Activated CD8-positive, alpha-beta T cell treated with anti-CD3 and anti-CD28 coated beads, Interleukin-2, amount 10 ng/mL, durations not matched to agents 7 days and 5 days (primary cell): ENCODE results near the gene PTGES. TPM values are rescaled to one million over a fixed set of nuclear protein-coding genes. Genes with fewer than 3 reads are reported as not detected.

Experiments used
- ATAC-seq: fragments of 150-1000 bp; cut with Tn5 transposase; one replicate; pipeline ENCODE4 v1.10.0; 2021; ENCODE audit warnings: moderate library complexity
- CTCF ChIA-PET: fragments of 350-600 bp; sonication (Branson Sonifier 250); formaldehyde crosslinking; loops from one replicate; lab custom pipeline; 2021; ENCODE audit warnings: antibody characterized with exemption; lab: Charles Lee
- POLR2A ChIA-PET: fragments of 350-600 bp; sonication (Branson Sonifier 250); formaldehyde crosslinking; loops from one replicate; lab custom pipeline; 2021; ENCODE audit warnings: antibody characterized with exemption; lab: Charles Lee
- DNase-seq: peaks from one replicate; pipeline ENCODE4 v3.0.0-alpha.2; 2020
- H3K27ac Mint-ChIP-seq: one replicate; pipeline ENCODE4 v1.8.0; 2021; ENCODE audit warnings: mild to moderate bottlenecking, mixed read lengths
- H3K27me3 Mint-ChIP-seq: one replicate; pipeline ENCODE4 v1.8.0; 2021; ENCODE audit warnings: low read depth, mixed read lengths
- H3K36me3 Mint-ChIP-seq: one replicate; pipeline ENCODE4 v1.8.0; 2021; ENCODE audit warnings: low read depth, mixed read lengths
- H3K4me1 Mint-ChIP-seq: one replicate; pipeline ENCODE4 v1.8.0; 2021; ENCODE audit warnings: low read depth, mixed read lengths
- H3K4me3 Mint-ChIP-seq: one replicate; pipeline ENCODE4 v1.8.0; 2021; ENCODE audit warnings: mild to moderate bottlenecking, mixed read lengths
- H3K9me3 Mint-ChIP-seq: one replicate; pipeline ENCODE4 v1.8.0; 2022; ENCODE audit warnings: mixed read lengths; ENCODE audit not compliant: insufficient read depth
- total RNA-seq, 2 experiments: library from RNA; stranded (reverse); gene quantifications; one replicate each; pipeline ENCODE4 v1.2.3, GENCODE V29; 2021

The PTGES gene
- total RNA-seq, 2 experiments from 2014 or later: not detected

GRCh38 chr9:129726322-129727160 is 26.3 kb downstream of the PTGES start:
- H3K4me3 Mint-ChIP-seq: no peak overlapping the region

GRCh38 chr9:129725795-129726251 is 27.0 kb downstream of the PTGES start:
- no peaks in the 10 kb centered on the region for H3K9me3 Mint-ChIP-seq
- H3K27me3 Mint-ChIP-seq: peaks cover 11% of the 10 kb centered on the region
- H3K4me3 Mint-ChIP-seq: no peak overlapping the region
- no peaks in the 10 kb centered on the region for H3K36me3 Mint-ChIP-seq
- ChIA-PET CTCF (interaction anchor here (0.6 to 5.3 kb wide), 22 partner anchors 11 to 520 kb away, joined by 3 to 90 read pairs (median 6); partner anchors contain the start of gene PTGES), POLR2A (interaction anchor here (0.6 to 0.7 kb wide), 4 partner anchors 12 to 56 kb away, joined by 3 read pairs; no protein-coding TSS in a partner anchor)
- DNase-seq: no peak
- no peak for ATAC-seq
- peaks cover 3% of the 10 kb centered on the region for H3K4me1 Mint-ChIP-seq
- no peak overlapping the region for H3K27ac Mint-ChIP-seq

More at GRCh38 chr9:129726322-129727160, 26.3 kb downstream of the PTGES start:
- no peaks in the 10 kb centered on the region for H3K9me3 Mint-ChIP-seq
- CTCF ChIA-PET: interaction anchor here (0.6 to 5.3 kb wide), 33 partner anchors 8 to 595 kb away, joined by 3 to 90 read pairs (median 4); partner anchors contain the start of gene PTGES
- no peaks in the 10 kb centered on the region for H3K36me3 Mint-ChIP-seq
- peaks cover 17% of the 10 kb centered on the region for H3K27me3 Mint-ChIP-seq
- peak; percentile 94 for ATAC-seq
- POLR2A ChIA-PET: interaction anchor here (0.6 to 0.7 kb wide), 4 partner anchors 11 to 57 kb away, joined by 3 read pairs; no protein-coding TSS in a partner anchor
- no peak overlapping the region for H3K27ac Mint-ChIP-seq
- peaks cover 3% of the 10 kb centered on the region for H3K4me1 Mint-ChIP-seq
- peak; percentile 69 for DNase-seq

GRCh38 chr9:129724456-129725190 is 28.2 kb downstream of the PTGES start:
- ChIA-PET POLR2A (no interaction called here), CTCF (interaction anchor here (2.4 to 5.3 kb wide), 3 partner anchors 15 to 81 kb away, joined by 12 to 90 read pairs (median 37); no protein-coding TSS in a partner anchor)
- Mint-ChIP-seq H3K4me1 (peaks cover 3% of the 10 kb centered on the region), H3K9me3 (no peaks in the 10 kb centered on the region), H3K36me3 (no peaks in the 10 kb centered on the region), H3K27me3 (peaks cover 8% of the 10 kb centered on the region), H3K27ac (no peak overlapping the region), H3K4me3 (no peak overlapping the region)
- no peak for DNase-seq
- ATAC-seq: no peak

GRCh38 chr9:129722913-129723312 is 29.9 kb downstream of the PTGES start:
- no peak overlapping the region for H3K27ac Mint-ChIP-seq
- peaks cover 2% of the 10 kb centered on the region for H3K27me3 Mint-ChIP-seq
- ChIA-PET POLR2A (no interaction called here), CTCF (interaction anchor here (3.1 kb wide), 1 partner anchor 15 kb away, joined by 13 read pairs; no protein-coding TSS in a partner anchor)
- no peaks in the 10 kb centered on the region for H3K9me3 Mint-ChIP-seq
- ATAC-seq (no peak), DNase-seq (no peak)
- H3K4me1 Mint-ChIP-seq: peaks cover 3% of the 10 kb centered on the region
- no peaks in the 10 kb centered on the region for H3K36me3 Mint-ChIP-seq
- H3K4me3 Mint-ChIP-seq: no peak overlapping the region

GRCh38 chr9:129720865-129721545 is 31.8 kb downstream of the PTGES start:
- ATAC-seq: no peak
- CTCF ChIA-PET: interaction anchor here (3.1 kb wide), 1 partner anchor 17 kb away, joined by 13 read pairs; no protein-coding TSS in a partner anchor
- no peaks in the 10 kb centered on the region for H3K9me3 Mint-ChIP-seq
- POLR2A ChIA-PET: interaction anchor here (0.6 kb wide), 1 partner anchor 57 kb away, joined by 4 read pairs; no protein-coding TSS in a partner anchor
- no peaks in the 10 kb centered on the region for H3K36me3 Mint-ChIP-seq
- no peak overlapping the region for H3K4me3 Mint-ChIP-seq
- no peak for DNase-seq
- H3K4me1 Mint-ChIP-seq: no peaks in the 10 kb centered on the region
- peaks cover 2% of the 10 kb centered on the region for H3K27me3 Mint-ChIP-seq
- no peak overlapping the region for H3K27ac Mint-ChIP-seq

- Mint-ChIP-seq H3K36me3 (no peaks in the 10 kb centered on the region), H3K4me1 (no peaks in the 10 kb centered on the region), H3K4me3 (no peak overlapping the region), H3K27ac (no peak overlapping the region), H3K27me3 (peaks cover 8% of the 10 kb centered on the region), H3K9me3 (no peaks in the 10 kb centered on the region)
- DNase-seq: no peak
- ATAC-seq: no peak
- CTCF ChIA-PET: no interaction called here
- POLR2A ChIA-PET: no interaction called here
These were observed 32.5 kb downstream of the PTGES start for GRCh38 chr9:129720181-129720864.

DNA sequence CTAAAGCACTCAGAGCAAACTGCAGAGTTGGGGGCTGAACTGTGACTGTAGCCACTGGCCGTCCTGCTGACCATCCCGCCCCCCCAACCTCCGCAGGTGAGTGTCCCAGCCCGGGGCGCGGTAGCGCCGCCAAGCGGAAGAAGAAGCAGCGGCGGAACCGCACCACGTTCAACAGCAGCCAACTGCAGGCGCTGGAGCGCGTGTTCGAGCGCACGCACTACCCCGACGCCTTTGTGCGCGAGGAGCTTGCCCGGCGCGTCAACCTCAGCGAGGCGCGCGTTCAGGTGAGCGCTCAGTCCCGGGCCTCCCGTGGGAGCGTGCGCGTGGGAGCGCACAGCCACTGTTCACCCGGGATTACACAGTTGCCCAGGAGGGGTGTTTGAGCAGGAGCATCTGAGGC is 33.7 kb downstream of the PTGES start:
- Mint-ChIP-seq H3K4me1 (no peaks in the 10 kb centered on the region), H3K9me3 (no peaks in the 10 kb centered on the region), H3K27ac (no peak overlapping the region), H3K36me3 (no peaks in the 10 kb centered on the region), H3K4me3 (no peak overlapping the region), H3K27me3 (peaks cover 8% of the 10 kb centered on the region)
- POLR2A ChIA-PET: no interaction called here
- DNase-seq (no peak), ATAC-seq (no peak)
- CTCF ChIA-PET: interaction anchor here (0.9 kb wide), 1 partner anchor 8 kb away, joined by 3 read pairs; no protein-coding TSS in a partner anchor

DNA sequence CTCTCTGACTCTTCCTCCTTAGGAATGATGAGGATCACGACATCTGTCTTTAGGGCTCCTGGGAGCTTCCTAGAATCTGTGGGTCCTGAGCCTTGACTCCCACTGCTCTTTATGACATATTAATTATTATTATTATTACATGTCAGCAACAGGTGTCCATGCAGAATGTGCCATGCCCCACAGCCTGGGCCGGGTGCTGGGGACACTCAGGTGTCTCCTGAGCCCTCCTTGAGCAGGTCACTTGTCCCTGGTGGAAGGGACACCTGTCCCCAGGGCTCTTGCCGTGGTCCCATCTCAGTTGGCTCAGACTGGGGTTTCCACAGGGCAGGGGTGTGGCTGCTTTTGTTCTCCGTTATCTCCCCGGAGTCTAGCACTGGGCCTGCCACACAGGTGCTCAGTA is 34.2 kb downstream of the PTGES start:
- Mint-ChIP-seq H3K4me1 (no peaks in the 10 kb centered on the region), H3K27me3 (peaks cover 8% of the 10 kb centered on the region), H3K9me3 (no peaks in the 10 kb centered on the region), H3K4me3 (no peak overlapping the region), H3K27ac (no peak overlapping the region), H3K36me3 (no peaks in the 10 kb centered on the region)
- DNase-seq (no peak), ATAC-seq (no peak)
- ChIA-PET POLR2A (no interaction called here), CTCF (interaction anchor here (0.9 to 1.0 kb wide), 2 partner anchors 8 to 17 kb away, joined by 3 read pairs; no protein-coding TSS in a partner anchor)

GRCh38 chr9:129717991-129718390 is 34.9 kb downstream of the PTGES start:
- CTCF ChIA-PET: interaction anchor here (0.9 to 1.0 kb wide), 2 partner anchors 9 to 17 kb away, joined by 3 read pairs; no protein-coding TSS in a partner anchor
- POLR2A ChIA-PET: no interaction called here
- H3K9me3 Mint-ChIP-seq: no peaks in the 10 kb centered on the region
- no peak overlapping the region for H3K27ac Mint-ChIP-seq
- H3K36me3 Mint-ChIP-seq: no peaks in the 10 kb centered on the region
- DNase-seq: no peak
- peaks cover 4% of the 10 kb centered on the region for H3K4me1 Mint-ChIP-seq
- ATAC-seq: no peak
- no peak overlapping the region for H3K4me3 Mint-ChIP-seq
- peaks cover 8% of the 10 kb centered on the region for H3K27me3 Mint-ChIP-seq

GRCh38 chr9:129716091-129716490 is 36.8 kb downstream of the PTGES start:
- DNase-seq: no peak
- Mint-ChIP-seq H3K27me3 (peaks cover 8% of the 10 kb centered on the region), H3K4me1 (peaks cover 22% of the 10 kb centered on the region), H3K4me3 (no peak overlapping the region), H3K9me3 (no peaks in the 10 kb centered on the region), H3K36me3 (no peaks in the 10 kb centered on the region), H3K27ac (no peak overlapping the region)
- no peak for ATAC-seq
- POLR2A ChIA-PET: no interaction called here
- CTCF ChIA-PET: interaction anchor here (2.1 kb wide), 1 partner anchor 10 kb away, joined by 17 read pairs; no protein-coding TSS in a partner anchor
